GM12878 (cell line): ENCODE data around the gene PIPOX. TPM values are rescaled to one million over a fixed set of nuclear protein-coding genes. Genes with fewer than 3 reads are reported as not detected.

Source experiments
- ATAC-seq: fragments of 200-7000 bp; cut with Tn5 transposase; 3 replicates; pipeline ENCODE4 v1.9.1; 2020; ENCODE audit warnings: mild to moderate bottlenecking, moderate library complexity
- BruUV-seq: library from RNA; stranded (reverse); fragments of 400-500 nt; replicated peaks from 2 replicates; lab custom pipeline; 2021; lab: Mats Ljungman, UMichigan
- CTCF ChIA-PET: fragments of 300-600 bp; sonication (Branson Sonifier 250); formaldehyde crosslinking; extraction: SDS; loops from one replicate; lab custom pipeline; 2021; ENCODE audit warnings: inconsistent platforms; lab: Yijun Ruan, JAX
- POLR2A ChIA-PET: fragments of 350-600 bp; formaldehyde crosslinking; extraction: SDS; loops from one replicate; lab custom pipeline; 2021; ENCODE audit warnings: inconsistent platforms; lab: Charles Lee
- RAD21 ChIA-PET: fragments of 300-600 bp; sonication (Branson Sonifier 250); formaldehyde crosslinking; loops from one replicate; lab custom pipeline; 2023; ENCODE audit warnings: antibody characterized with exemption; ENCODE audit not compliant: unreplicated experiment; lab: Charles Lee
- SMC1A ChIA-PET: fragments of 300-600 bp; sonication (Branson Sonifier 250); formaldehyde crosslinking; loops from one replicate; lab custom pipeline; 2023; ENCODE audit not compliant: unreplicated experiment, uncharacterized antibody; lab: Charles Lee
- DNase-seq: peaks from one replicate; pipeline ENCODE4 v3.0.0-alpha.2; 2011; ENCODE audit warnings: low read depth, low spot score
- FAIRE-seq: peaks from 3 replicates; lab custom pipeline; 2011; peaks lifted over from hg19 to GRCh38; lab: Jason Lieb, UNC
- H2AFZ ChIP-seq: 2 replicates; pipeline ENCODE4 v1.6.0; 2011; ENCODE audit warnings: low read depth, low read length, control low read depth; ENCODE audit not compliant: control insufficient read depth
- H3K27ac ChIP-seq: 2 replicates; pipeline ENCODE4 v1.5.1; 2011; ENCODE audit warnings: control low read depth; ENCODE audit not compliant: control insufficient read depth, insufficient read depth
- H3K27me3 ChIP-seq, 2 experiments: replicated peaks in 1 of 2; 2 replicates each; pipeline versions ENCODE4 v1.6.0 to v1.6.1; 2011; ENCODE audit warnings: low read length in 1 of 2; ENCODE audit not compliant: control insufficient read depth in 2 of 2, insufficient read depth in 2 of 2
- H3K36me3 ChIP-seq, 2 experiments: 2 replicates each; pipeline ENCODE4 v1.5.1; 2011; ENCODE audit warnings: low read length in 1 of 2; ENCODE audit not compliant: control insufficient read depth in 2 of 2, insufficient read depth in 2 of 2
- H3K4me1 ChIP-seq: 2 replicates; pipeline ENCODE4 v1.6.1; 2011; ENCODE audit warnings: mild to moderate bottlenecking, low read length, moderate library complexity, mixed read lengths; ENCODE audit not compliant: control insufficient read depth, insufficient read depth
- H3K4me2 ChIP-seq: 2 replicates; pipeline ENCODE4 v1.6.0; 2011; ENCODE audit warnings: control low read depth; ENCODE audit not compliant: control insufficient read depth, insufficient read depth
- H3K4me3 ChIP-seq: fragments of 200-600 bp; sonication (generic); 2 replicates; pipeline ENCODE4 v1.5.1; 2016
- H3K79me2 ChIP-seq: 2 replicates; pipeline ENCODE4 v1.6.0; 2011; ENCODE audit warnings: low read length; ENCODE audit not compliant: control insufficient read depth, insufficient read depth
- H3K9ac ChIP-seq: 2 replicates; pipeline ENCODE4 v1.8.0; 2011; ENCODE audit warnings: low read length, control low read depth, mixed read lengths; ENCODE audit not compliant: control insufficient read depth, insufficient read depth
- H3K9me3 ChIP-seq: replicated peaks from 3 replicates; pipeline ENCODE4 v1.5.1; 2011; ENCODE audit warnings: mild to moderate bottlenecking, low read length; ENCODE audit not compliant: control insufficient read depth, insufficient read depth
- H4K20me1 ChIP-seq: 2 replicates; pipeline ENCODE4 v1.6.0; 2011; ENCODE audit not compliant: control insufficient read depth, insufficient read depth
- FOXK2 ChIP-seq: fragments of 450-650 bp; IDR thresholded peaks from 2 replicates; pipeline ENCODE4 v1.6.1; 2017; ENCODE audit warnings: mild to moderate bottlenecking, moderate library complexity
- HDGF ChIP-seq: fragments of 450-650 bp; IDR thresholded peaks from 2 replicates; pipeline ENCODE4 v1.6.1; 2016; ENCODE audit warnings: antibody characterized with exemption
- IKZF2 ChIP-seq, 2 experiments: fragments of 450-650 bp; IDR thresholded peaks; 2 replicates each; pipeline ENCODE4 v1.6.1; 2017; ENCODE audit warnings: mild to moderate bottlenecking in 2 of 2, moderate library complexity in 2 of 2
- LARP7 ChIP-seq: fragments of 450-650 bp; IDR thresholded peaks from 2 replicates; pipeline ENCODE4 v1.6.1; 2017; ENCODE audit warnings: mild to moderate bottlenecking
- MEF2A ChIP-seq: IDR thresholded peaks from 2 replicates; pipeline ENCODE4 v1.6.1; 2011; ENCODE audit warnings: low read depth, mild to moderate bottlenecking, low read length, moderate library complexity; ENCODE audit not compliant: insufficient read depth
- NFXL1 ChIP-seq: fragments of 450-650 bp; IDR thresholded peaks from 2 replicates; pipeline ENCODE4 v1.6.1; 2017; ENCODE audit warnings: antibody characterized with exemption, mild to moderate bottlenecking, borderline replicate concordance
- NKRF ChIP-seq: fragments of 450-650 bp; conservative IDR thresholded peaks from 2 replicates; pipeline ENCODE4 v1.6.1; 2017; ENCODE audit warnings: mild to moderate bottlenecking, moderate library complexity
- SUPT20H ChIP-seq: IDR thresholded peaks from 2 replicates; pipeline ENCODE4 v1.6.1; 2011; ENCODE audit warnings: low read depth, mild to moderate bottlenecking, low read length, moderate library complexity, borderline replicate concordance; ENCODE audit not compliant: control insufficient read depth
- TCF12 ChIP-seq: IDR thresholded peaks from 2 replicates; pipeline ENCODE4 v1.6.1; 2011; ENCODE audit warnings: low read depth, mild to moderate bottlenecking, low read length
- TCF3 ChIP-seq: IDR thresholded peaks from 2 replicates; pipeline ENCODE4 v1.6.1; 2012; ENCODE audit warnings: low read depth, mild to moderate bottlenecking, low read length, borderline replicate concordance; ENCODE audit not compliant: insufficient read depth
- ZNF384 ChIP-seq: IDR thresholded peaks from 2 replicates; pipeline ENCODE4 v1.6.1; 2012; ENCODE audit warnings: low read depth, mild to moderate bottlenecking, low read length, improper control_type of control experiment, borderline replicate concordance
- WGBS: methylation state at CpG from one replicate; pipeline ENCODE4 v1.1.6; 2016; ENCODE audit warnings: low lambda C conversion rate; ENCODE audit not compliant: insufficient replicate concordance, insufficient coverage; ENCODE audit errors: missing lambda C conversion rate; 5-methylcytosine and 5-hydroxymethylcytosine counted together
- in situ Hi-C: fragments of 300-500 bp; cut with MboI; formaldehyde crosslinking; loops from 9 replicates; pipeline ENCODE4 v1.14.3; 2018; ENCODE audit warnings: mixed read lengths
- intact Hi-C: fragments of 100-400 bp; cut with micrococcal nuclease; formaldehyde crosslinking; loops from one replicate; pipeline ENCODE4 v1.14.2; 2022; ENCODE audit not compliant: unreplicated experiment
- polyA plus RNA-seq, 11 experiments: library from polyadenylated mRNA; depleted of rRNA in 4 of 11; unstranded in 6 of 11; stranded (reverse) in 5 of 11; fragments of >200 nt; fragmentation: Nextera tagmentation in 4 of 11; fragmentation: Illumina TruSeq in 1 of 11; extraction: Ambion mirVana in 4 of 11; extraction: Trizol in 1 of 11; gene quantifications; 1 replicate in 1 of 11; 2 replicates in 10 of 11; pipeline versions ENCODE4 v1.2.1 to v1.2.3, GENCODE V29; 2011 to 2016; ENCODE audit warnings: inconsistent platforms in 2 of 11, missing spikeins in 2 of 11, low read depth in 1 of 11
- total RNA-seq, 4 experiments: library from RNA; depleted of rRNA in 3 of 4; stranded (reverse); fragments of >200 nt in 3 of 4; fragmentation: Illumina TruSeq in 1 of 4; extraction: Trizol in 1 of 4; gene quantifications; 2 replicates each; pipeline versions ENCODE4 v1.2.1 to v1.2.3, GENCODE V29; 2013 to 2021
- TF ChIP-seq, protein P1 (sequence below): fragments of 450-650 bp; IDR thresholded peaks from 2 replicates; pipeline ENCODE4 v1.6.1; 2017; ENCODE audit warnings: low read depth, mild to moderate bottlenecking, moderate library complexity

Gene PIPOX
- total and polyA plus RNA-seq, 10 of the 15 experiments (the other 5 are each of a cell fraction or from before 2014, with no cell fraction given), result 0.22 to 1.4 (median 0.56) TPM; not detected in 1

DNA sequence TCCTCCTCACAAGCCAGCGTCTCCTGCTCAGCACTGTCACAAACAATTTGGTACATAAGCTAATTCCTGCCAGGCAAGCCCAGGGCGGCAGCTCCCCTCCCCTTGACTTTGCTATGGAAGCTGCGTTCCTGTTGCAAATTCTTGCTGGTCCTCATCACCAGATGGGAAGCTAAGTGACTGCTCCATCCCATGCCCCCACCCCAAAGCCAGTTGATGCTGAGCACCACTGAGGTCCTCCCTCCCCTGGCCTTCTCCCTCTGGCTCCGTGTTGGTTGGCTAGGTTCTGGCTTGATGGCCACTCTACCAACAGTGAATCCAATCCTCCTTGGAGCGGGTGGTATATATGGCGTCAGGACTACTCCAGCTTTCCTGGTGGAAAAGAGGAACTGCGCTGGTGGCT, 34.4 kb downstream of the PIPOX start:
- SMC1A ChIA-PET, result interaction anchor here (1.0 to 1.1 kb wide), 2 partner anchors 40 to 112 kb away, joined by 4 read pairs; no protein-coding TSS in a partner anchor
- no peaks in the 10 kb centered on the region for H3K79me2 ChIP-seq
- H3K9ac ChIP-seq, result no peak overlapping the region
- H3K9me3 ChIP-seq, result no peaks in the 10 kb centered on the region
- no peaks in the 10 kb centered on the region for H3K4me1 ChIP-seq
- WGBS, result 99% methylated on average over 7 of the region's 7 CpGs
- POLR2A ChIA-PET, result no interaction called here
- intact Hi-C loops, result no loop called here
- H3K27me3 ChIP-seq, result no peaks in the 10 kb centered on the region
- DNase-seq (no peak), ATAC-seq (no peak), FAIRE-seq (no peak)
- CTCF ChIA-PET, result interaction anchor here (2.1 kb wide), 1 partner anchor 112 kb away, joined by 8 read pairs; no protein-coding TSS in a partner anchor
- no peak overlapping the region for H3K4me3 ChIP-seq
- no peak overlapping the region for H3K4me2 ChIP-seq
- no peak for TF ChIP-seq HDGF
- TF ChIP-seq IKZF2 (IDR thresholded peaks at IDR 0.05), result no peak
- TF ChIP-seq TCF3, result no peak
- H4K20me1 ChIP-seq, result no peaks in the 10 kb centered on the region
- no peak overlapping the region for H3K27ac ChIP-seq
- H2AFZ ChIP-seq, result no peak overlapping the region
- in situ Hi-C loops, result no loop called here
- no TSS peak for BruUV-seq
- RAD21 ChIA-PET, result no interaction called here
- H3K36me3 ChIP-seq, result peaks cover 3 to 5% of the 10 kb centered on the region in 2 experiments; a peak in 3 of 4 replicates

DNA sequence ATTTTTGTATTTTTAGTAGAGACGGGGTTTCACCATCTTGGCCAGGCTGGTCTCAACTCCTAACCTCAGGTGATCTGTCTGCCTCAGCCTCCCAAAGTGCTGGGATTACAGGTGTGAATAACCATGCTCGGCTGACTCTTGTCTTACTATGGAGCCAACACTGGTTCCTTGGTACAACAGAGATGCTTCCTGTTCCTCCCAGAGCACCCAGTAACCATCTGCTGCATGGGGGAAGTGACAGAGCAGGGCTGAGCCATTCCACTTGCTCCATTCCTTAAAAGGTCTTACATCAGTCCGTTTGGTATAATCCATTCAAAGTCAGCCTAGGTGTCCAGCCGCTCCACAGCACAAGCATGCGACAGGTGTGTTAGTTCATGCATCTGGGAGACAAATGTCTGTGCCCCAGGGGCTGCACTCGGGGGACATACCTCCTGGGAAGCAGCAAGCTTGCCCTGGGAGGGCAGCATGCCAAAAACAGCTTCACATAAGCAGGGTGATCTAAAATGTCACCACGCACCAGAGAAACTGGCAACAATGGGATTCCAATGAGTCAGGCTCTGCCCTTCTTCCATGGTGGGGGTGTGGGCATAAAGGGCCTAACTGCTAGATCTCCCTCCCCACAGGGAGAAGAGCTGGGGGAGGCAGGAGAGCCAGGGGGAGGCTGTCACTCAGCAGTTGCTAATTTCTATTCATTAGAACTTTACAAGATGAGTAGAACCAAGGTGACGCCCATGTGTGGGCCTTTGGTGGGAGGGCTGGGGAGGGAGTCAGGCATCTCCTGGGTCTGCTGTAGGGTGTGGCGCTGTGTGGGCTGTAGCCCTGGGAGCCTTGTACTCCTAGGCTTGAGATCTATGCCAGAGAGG, 35.5 kb downstream of the PIPOX start:
- no peak overlapping the region for H3K4me2 ChIP-seq
- FAIRE-seq (no peak), DNase-seq (no peak), ATAC-seq (no peak)
- H3K4me1 ChIP-seq, result no peaks in the 10 kb centered on the region
- H3K27me3 ChIP-seq, result no peaks in the 10 kb centered on the region
- in situ Hi-C loops (no loop called here), intact Hi-C loops (no loop called here)
- H4K20me1 ChIP-seq, result no peaks in the 10 kb centered on the region
- 80% methylated on average over 9 of the region's 9 CpGs for WGBS
- H3K4me3 ChIP-seq, result no peak overlapping the region
- ChIA-PET POLR2A (no interaction called here), CTCF (interaction anchor here (0.7 to 2.1 kb wide), 2 partner anchors 39 to 113 kb away, joined by 3 to 8 read pairs; no protein-coding TSS in a partner anchor), SMC1A (interaction anchor here (1.2 kb wide), 1 partner anchor 19 kb away, joined by 3 read pairs; no protein-coding TSS in a partner anchor), RAD21 (no interaction called here)
- H3K36me3 ChIP-seq, result peaks cover 3 to 5% of the 10 kb centered on the region in 2 experiments; a peak in 3 of 4 replicates
- BruUV-seq, result no TSS peak
- H2AFZ ChIP-seq, result no peak overlapping the region
- no peak overlapping the region for H3K9ac ChIP-seq
- no peak overlapping the region for H3K27ac ChIP-seq
- no peaks in the 10 kb centered on the region for H3K9me3 ChIP-seq
- no peaks in the 10 kb centered on the region for H3K79me2 ChIP-seq
- TF ChIP-seq NFXL1 (no peak), FOXK2 (no peak), ZNF384 (no peak), NKRF (no peak), TCF12 (no peak), MEF2A (no peak), LARP7 (no peak), SUPT20H (no peak)
- TF ChIP-seq, protein P1, sequence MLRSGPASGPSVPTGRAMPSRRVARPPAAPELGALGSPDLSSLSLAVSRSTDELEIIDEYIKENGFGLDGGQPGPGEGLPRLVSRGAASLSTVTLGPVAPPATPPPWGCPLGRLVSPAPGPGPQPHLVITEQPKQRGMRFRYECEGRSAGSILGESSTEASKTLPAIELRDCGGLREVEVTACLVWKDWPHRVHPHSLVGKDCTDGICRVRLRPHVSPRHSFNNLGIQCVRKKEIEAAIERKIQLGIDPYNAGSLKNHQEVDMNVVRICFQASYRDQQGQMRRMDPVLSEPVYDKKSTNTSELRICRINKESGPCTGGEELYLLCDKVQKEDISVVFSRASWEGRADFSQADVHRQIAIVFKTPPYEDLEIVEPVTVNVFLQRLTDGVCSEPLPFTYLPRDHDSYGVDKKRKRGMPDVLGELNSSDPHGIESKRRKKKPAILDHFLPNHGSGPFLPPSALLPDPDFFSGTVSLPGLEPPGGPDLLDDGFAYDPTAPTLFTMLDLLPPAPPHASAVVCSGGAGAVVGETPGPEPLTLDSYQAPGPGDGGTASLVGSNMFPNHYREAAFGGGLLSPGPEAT, result no peak
